ENCODE data around the gene PCDH11Y. TPM values are rescaled to one million over a fixed set of nuclear protein-coding genes. Genes with fewer than 3 reads are reported as not detected.
"Not testable (repeated sequence)": the region's sequence is repeated elsewhere in the genome, so short reads cannot be mapped to it uniquely, and the experiment has no call there.

The PCDH11Y gene
- total RNA-seq (2014; rRNA removed; shearing (Covaris generic)) (3.3 and 4.3 TPM in 2 replicates), polyA plus RNA-seq (2016; fragmentation: Nextera tagmentation; extraction: Ambion mirVana) (2.8 and 5.0 TPM in 2 replicates)
- long read RNA-seq, partial matches to known transcripts, result 4 of 7 reads
- long read RNA-seq, other reads (novel, unspliced or antisense), result 3 of 7 reads

- not testable (repeated sequence) for H3K27me3 Mint-ChIP-seq (ENCODE audit: insufficient read depth, low read depth, poor library complexity); H3K4me1 ChIP-seq (ENCODE audit: insufficient read depth); H3K36me3 Mint-ChIP-seq (ENCODE audit: low read depth); H3K9me3 Mint-ChIP-seq; H3K9me2 ChIP-seq (ENCODE audit: insufficient read depth); H2AFZ ChIP-seq; H4K20me1 ChIP-seq (replicated peaks; ENCODE audit: insufficient read depth); H3K36me3 ChIP-seq (ENCODE audit: insufficient read depth); H3K27ac Mint-ChIP-seq; H3K4me1 Mint-ChIP-seq; H3K27ac ChIP-seq (ENCODE audit: low read depth); H3K79me2 ChIP-seq (replicated peaks; ENCODE audit: insufficient read depth); H3F3A ChIP-seq (replicated peaks; ENCODE audit: low read depth)
- DNase-seq (ENCODE audit: low spot score) (peak; percentile 62), ATAC-seq (peak; percentile 59)
- peak within 1 kb of the TSS; percentile 80 for H3K4me3 Mint-ChIP-seq
- Histone ChIP-seq H3K4me3 (peak within 1 kb of the TSS; percentile 51), H3K4me2 (peak within 1 kb of the TSS; percentile 78), H3K27me3 (ENCODE audit: insufficient read depth) (peaks cover 60% of the 10 kb centered on the region)
Measured at GRCh38 chrY:5000057-5000456, at the start of gene PCDH11Y. PCDH11Y (plus strand) TSS chrY:5000296; CDS start chrY:5057100, 56,804 bp downstream.

- H3K36me3 ChIP-seq (ENCODE audit: insufficient read depth); ATAC-seq; H3K27ac ChIP-seq (ENCODE audit: low read depth); H3K4me2 ChIP-seq; H3K79me2 ChIP-seq (replicated peaks; ENCODE audit: insufficient read depth); H3F3A ChIP-seq (replicated peaks; ENCODE audit: low read depth); H3K36me3 Mint-ChIP-seq (ENCODE audit: low read depth); H3K9me3 Mint-ChIP-seq; DNase-seq (ENCODE audit: low spot score); H2AFZ ChIP-seq; H3K4me1 ChIP-seq (ENCODE audit: insufficient read depth); H3K27me3 Mint-ChIP-seq (ENCODE audit: insufficient read depth, low read depth, poor library complexity); H4K20me1 ChIP-seq (replicated peaks; ENCODE audit: insufficient read depth); H3K27me3 ChIP-seq (ENCODE audit: insufficient read depth); H3K4me3 ChIP-seq; H3K9me2 ChIP-seq (ENCODE audit: insufficient read depth); H3K27ac Mint-ChIP-seq; H3K4me3 Mint-ChIP-seq; H3K4me1 Mint-ChIP-seq: not testable (repeated sequence)
Measured at GRCh38 chrY:4967894-4968293, 32.2 kb upstream of the PCDH11Y start.

GRCh38 chrY:4991743-4992400 is 8.2 kb upstream of the PCDH11Y start:
- ATAC-seq, result peak; percentile 85
- H3K36me3 Mint-ChIP-seq (ENCODE audit: low read depth); H3K4me2 ChIP-seq; H3K4me3 ChIP-seq; H3K36me3 ChIP-seq (ENCODE audit: insufficient read depth); H3K27ac ChIP-seq (ENCODE audit: low read depth); H3K4me1 ChIP-seq (ENCODE audit: insufficient read depth); H3F3A ChIP-seq (replicated peaks; ENCODE audit: low read depth); H3K4me3 Mint-ChIP-seq; H3K27me3 Mint-ChIP-seq (ENCODE audit: insufficient read depth, low read depth, poor library complexity); H3K9me2 ChIP-seq (ENCODE audit: insufficient read depth); H2AFZ ChIP-seq; H3K9me3 Mint-ChIP-seq; DNase-seq (ENCODE audit: low spot score); H3K4me1 Mint-ChIP-seq; H4K20me1 ChIP-seq (replicated peaks; ENCODE audit: insufficient read depth); H3K79me2 ChIP-seq (replicated peaks; ENCODE audit: insufficient read depth); H3K27ac Mint-ChIP-seq; H3K27me3 ChIP-seq (ENCODE audit: insufficient read depth): not testable (repeated sequence)

DNA sequence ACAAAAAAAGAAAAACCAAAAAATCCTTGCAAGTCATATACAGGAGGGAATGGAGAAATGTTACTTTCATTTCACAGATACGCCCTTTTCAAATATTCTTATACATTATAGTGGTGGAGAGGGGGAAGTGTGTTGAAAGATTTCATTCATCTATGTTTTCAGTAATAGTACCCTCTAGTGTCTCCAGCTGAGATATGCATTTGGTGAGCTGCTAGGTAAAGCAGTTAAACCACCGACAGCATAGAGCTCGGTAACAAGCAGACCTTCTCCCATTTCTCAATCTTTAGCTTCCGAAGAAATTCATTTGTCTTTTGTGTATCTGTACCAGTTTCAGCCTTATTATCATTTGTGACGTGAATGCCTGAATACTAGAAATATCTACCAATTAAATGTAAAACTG is 5.2 kb upstream of the PCDH11Y start:
- H3K4me1 ChIP-seq (ENCODE audit: insufficient read depth); H3K4me2 ChIP-seq; H3K36me3 Mint-ChIP-seq (ENCODE audit: low read depth); H3K27me3 Mint-ChIP-seq (ENCODE audit: insufficient read depth, low read depth, poor library complexity); H3K4me3 Mint-ChIP-seq; H3K4me3 ChIP-seq; H3K9me3 Mint-ChIP-seq; H3K4me1 Mint-ChIP-seq; H3K79me2 ChIP-seq (replicated peaks; ENCODE audit: insufficient read depth); H3K27ac ChIP-seq (ENCODE audit: low read depth); H3K27ac Mint-ChIP-seq; H2AFZ ChIP-seq; H3K36me3 ChIP-seq (ENCODE audit: insufficient read depth); H3F3A ChIP-seq (replicated peaks; ENCODE audit: low read depth); ATAC-seq; H3K9me2 ChIP-seq (ENCODE audit: insufficient read depth); H4K20me1 ChIP-seq (replicated peaks; ENCODE audit: insufficient read depth): not testable (repeated sequence)
- DNase-seq (ENCODE audit: low spot score), result peak; percentile 14
- H3K27me3 ChIP-seq (ENCODE audit: insufficient read depth), result peaks cover 19% of the 10 kb centered on the region
- peak in 1 of 2 experiments; percentile 17; a peak in 2 of 4 replicates for TF ChIP-seq CTCF (conservative IDR thresholded peaks at IDR 0.05; ENCODE audit: low read depth in 2 of 2)

DNA sequence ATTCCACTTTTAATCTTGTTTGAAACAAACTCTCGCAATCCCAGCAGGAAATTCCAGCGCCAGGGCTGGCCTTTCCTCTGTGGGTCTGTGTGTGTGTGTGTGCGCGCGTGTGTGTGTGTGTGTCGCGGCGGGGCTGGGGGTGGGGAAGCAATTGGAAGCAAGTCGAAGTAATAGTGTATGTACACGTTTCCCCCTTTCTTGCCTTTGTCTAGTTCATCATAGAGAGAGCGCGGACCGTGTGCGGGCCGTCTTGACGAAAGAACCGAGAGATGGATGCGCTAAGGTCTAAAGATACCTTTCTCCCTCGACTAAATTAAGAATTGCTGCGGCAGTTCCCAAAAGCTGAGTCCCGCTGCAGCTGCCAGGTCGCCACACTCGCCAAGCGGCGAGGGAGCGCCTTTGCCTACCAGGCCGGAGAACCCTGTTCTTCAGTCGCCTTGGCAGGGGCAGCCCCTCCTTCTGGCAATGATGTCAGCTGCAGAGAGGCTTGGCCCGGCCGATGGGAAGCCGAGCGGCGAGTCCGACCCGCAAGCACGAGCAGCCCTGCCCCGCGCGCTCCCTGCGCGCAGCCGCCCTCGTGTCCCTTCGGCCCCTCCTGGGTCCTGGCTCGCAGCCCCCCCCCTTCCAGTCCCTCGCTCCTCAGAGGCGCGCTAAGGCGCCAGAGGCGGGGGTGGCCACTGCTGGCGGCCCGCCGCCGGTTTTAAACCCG is 2.5 kb downstream of the PCDH11Y start:
- H3K27ac ChIP-seq (ENCODE audit: low read depth); H4K20me1 ChIP-seq (replicated peaks; ENCODE audit: insufficient read depth); H2AFZ ChIP-seq; H3K4me1 ChIP-seq (ENCODE audit: insufficient read depth); H3K27ac Mint-ChIP-seq; H3K27me3 Mint-ChIP-seq (ENCODE audit: insufficient read depth, low read depth, poor library complexity); H3F3A ChIP-seq (replicated peaks; ENCODE audit: low read depth); H3K9me2 ChIP-seq (ENCODE audit: insufficient read depth); DNase-seq (ENCODE audit: low spot score); H3K79me2 ChIP-seq (replicated peaks; ENCODE audit: insufficient read depth); H3K36me3 Mint-ChIP-seq (ENCODE audit: low read depth); H3K36me3 ChIP-seq (ENCODE audit: insufficient read depth); H3K9me3 Mint-ChIP-seq: not testable (repeated sequence)
- peak overlapping the region; percentile 51 for H3K4me3 ChIP-seq
- Mint-ChIP-seq H3K4me3 (peak overlapping the region; percentile 80), H3K4me1 (peaks cover 17% of the 10 kb centered on the region)
- H3K4me2 ChIP-seq, result peak overlapping the region; percentile 83
- peak; percentile 60 for ATAC-seq
- peaks cover 75% of the 10 kb centered on the region for H3K27me3 ChIP-seq (ENCODE audit: insufficient read depth)
